Fibroblast of gingiva (primary cell): Measurements from ENCODE around the gene SPACA6.
A peak's percentile ranks its signal among the peaks of the same experiment; 100 is the strongest.
"Not testable (repeated sequence)": the region's sequence is repeated elsewhere in the genome, so short reads cannot be mapped to it uniquely, and the experiment has no call there.

ENCODE experiments used
- DNase-seq: peaks from one replicate; pipeline ENCODE4 v3.0.0-alpha.2; 2011; ENCODE audit warnings: low read depth

Gene SPACA6, protein sequence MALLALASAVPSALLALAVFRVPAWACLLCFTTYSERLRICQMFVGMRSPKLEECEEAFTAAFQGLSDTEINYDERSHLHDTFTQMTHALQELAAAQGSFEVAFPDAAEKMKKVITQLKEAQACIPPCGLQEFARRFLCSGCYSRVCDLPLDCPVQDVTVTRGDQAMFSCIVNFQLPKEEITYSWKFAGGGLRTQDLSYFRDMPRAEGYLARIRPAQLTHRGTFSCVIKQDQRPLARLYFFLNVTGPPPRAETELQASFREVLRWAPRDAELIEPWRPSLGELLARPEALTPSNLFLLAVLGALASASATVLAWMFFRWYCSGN

DNA sequence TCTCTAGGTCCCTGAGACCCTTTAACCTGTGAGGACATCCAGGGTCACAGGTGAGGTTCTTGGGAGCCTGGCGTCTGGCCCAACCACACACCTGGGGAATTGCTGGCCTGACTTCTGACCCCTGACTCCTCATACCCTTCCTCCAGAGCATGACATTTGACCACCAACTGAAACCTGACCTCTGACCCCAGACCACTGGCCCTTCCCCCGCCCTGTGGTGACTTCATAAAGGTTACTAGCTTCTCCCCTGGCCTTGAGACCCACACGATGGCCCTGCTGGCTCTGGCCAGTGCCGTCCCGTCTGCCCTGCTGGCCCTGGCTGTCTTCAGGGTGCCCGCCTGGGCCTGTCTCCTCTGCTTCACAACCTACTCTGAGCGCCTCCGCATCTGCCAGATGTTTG is at the start of gene SPACA6:
Gene SPACA6, plus strand, starts transcription at position 71 of the 400 bp plus-strand sequence. Its CDS starts 197 bp downstream, at position 268.
- DNase-seq = no peak

- DNase-seq = no peak
Measured at GRCh38 chr19:51644636-51645271, 48.4 kb upstream of the SPACA6 start.

GRCh38 chr19:51646730-51647129 is 46.4 kb upstream of the SPACA6 start, which contains the start of gene SIGLEC14:
SIGLEC14 (minus strand) TSS chr19:51646825; CDS start chr19:51646759, 66 bp downstream.
- not testable (repeated sequence) for DNase-seq

DNA sequence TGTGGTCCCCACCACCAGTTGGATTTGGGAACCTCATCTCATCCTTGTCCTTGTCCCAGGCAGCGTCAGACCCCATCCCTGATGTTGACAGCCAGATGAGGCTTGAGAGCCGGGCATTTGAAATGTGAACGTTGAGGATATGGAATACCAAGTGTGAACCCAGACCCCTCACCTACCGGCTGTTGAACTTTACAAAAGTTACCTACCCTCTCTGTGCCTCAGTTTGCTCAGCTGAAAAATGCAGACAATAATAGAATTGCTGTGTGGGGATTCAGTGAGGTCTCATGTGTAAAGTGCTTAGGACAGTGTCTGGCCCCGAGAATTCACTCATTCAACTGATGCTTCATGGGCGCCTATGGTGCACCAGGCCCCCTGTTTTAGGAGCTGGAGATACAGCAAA is 45.8 kb upstream of the SPACA6 start:
- DNase-seq = no peak

- DNase-seq = no peak
Measured at GRCh38 chr19:51651216-51651846, 41.8 kb upstream of the SPACA6 start.

DNA sequence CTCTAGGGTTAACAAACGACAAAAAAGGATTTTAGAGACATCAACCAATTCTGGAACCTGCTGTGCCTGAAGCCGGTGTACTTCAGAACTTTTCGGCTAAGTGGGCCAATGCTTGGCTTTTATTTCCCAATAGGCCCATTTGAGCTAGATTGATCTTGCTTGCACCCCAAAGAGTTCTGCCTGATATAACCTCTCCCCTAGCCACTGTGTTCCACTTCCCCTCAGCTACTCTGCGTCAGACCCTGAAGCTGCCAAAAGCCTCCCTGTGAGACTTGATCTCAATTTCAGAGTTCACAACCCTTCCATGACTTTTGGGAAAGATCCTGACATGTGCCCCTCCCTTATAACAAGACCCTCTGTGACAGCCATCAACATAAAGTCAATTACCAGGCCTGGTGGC is 40.9 kb upstream of the SPACA6 start:
- DNase-seq = no peak

GRCh38 chr19:51653162-51653561 is 40.0 kb upstream of the SPACA6 start:
- no peak for DNase-seq

DNA sequence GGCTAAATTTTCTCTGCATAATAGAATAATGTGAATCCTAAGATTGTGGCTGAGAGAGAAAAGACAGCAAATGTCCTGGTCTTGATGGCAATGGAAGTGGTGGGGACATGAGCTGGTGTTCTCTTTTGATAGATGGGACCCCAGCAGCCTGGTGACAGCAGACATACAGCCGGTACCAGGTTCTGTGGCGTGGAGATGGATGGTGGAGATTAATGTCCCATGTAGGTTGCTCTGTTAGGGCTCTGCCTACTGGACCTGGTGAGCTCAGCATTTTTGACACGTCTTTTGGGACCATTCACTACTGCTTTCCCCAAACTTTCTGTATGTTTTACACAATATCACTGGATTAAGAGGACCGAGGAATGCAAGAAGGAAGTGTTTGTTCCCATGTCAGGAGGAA is 38.3 kb upstream of the SPACA6 start:
- no peak for DNase-seq

- peak; percentile 64 for DNase-seq
Measured at GRCh38 chr19:51660975-51661600, 32.0 kb upstream of the SPACA6 start.

DNA sequence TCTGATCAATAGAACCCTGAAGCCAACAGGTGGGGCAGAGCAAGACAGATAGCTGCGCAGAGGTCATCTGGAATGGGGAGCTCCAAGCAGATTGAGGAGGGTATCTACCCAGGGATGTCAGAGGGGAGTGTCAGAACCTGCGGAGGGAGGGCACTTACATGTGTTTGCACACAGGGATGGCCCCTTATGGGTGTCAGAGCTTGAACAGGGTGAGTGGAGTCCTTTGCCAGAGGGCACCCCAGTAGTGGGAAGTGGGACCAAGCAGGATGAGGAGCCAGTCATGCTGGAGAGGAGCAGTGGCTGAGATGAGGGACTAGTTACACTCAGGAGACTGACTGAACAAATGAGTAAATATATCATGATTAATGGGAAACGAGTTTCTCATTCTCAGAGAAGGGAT is 29.5 kb upstream of the SPACA6 start:
- DNase-seq = no peak

GRCh38 chr19:51664131-51664530 is 29.0 kb upstream of the SPACA6 start:
- no peak for DNase-seq

- no peak for DNase-seq
Measured at GRCh38 chr19:51664997-51665396, 28.1 kb upstream of the SPACA6 start.

GRCh38 chr19:51668216-51668615 is 24.9 kb upstream of the SPACA6 start:
- no peak for DNase-seq

DNA sequence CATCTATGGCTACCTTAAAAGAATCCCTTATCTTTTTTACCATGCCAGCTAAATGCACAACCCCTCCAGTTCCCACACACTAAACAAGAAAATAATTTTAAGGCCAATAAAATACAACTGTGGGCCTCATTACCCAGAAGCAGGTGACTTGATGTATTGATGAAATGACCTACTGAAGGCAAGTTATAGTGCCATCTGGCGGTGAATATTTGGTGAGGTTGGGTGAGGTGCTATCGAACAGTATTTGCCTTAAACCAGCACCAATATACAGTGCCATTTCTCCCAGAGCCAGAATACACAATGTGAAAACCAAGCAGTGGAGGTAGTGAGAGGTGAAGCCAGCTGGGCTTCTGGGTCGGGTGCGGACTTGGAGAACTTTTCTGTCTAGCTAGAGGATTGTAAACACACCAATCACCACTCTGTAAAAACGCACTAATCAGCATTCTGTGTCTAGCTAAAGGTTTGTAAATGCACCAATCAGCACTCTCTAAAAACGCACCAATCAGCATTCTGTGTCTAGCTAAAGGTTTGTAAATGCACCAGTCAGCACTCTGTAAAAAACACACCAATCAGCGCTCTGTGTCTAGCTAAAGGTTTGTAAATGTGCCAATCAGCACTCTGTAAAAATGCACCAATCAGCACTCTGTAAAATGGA is 17.1 kb upstream of the SPACA6 start:
- peak; percentile 15 for DNase-seq

GRCh38 chr19:51676566-51677083 is 16.5 kb upstream of the SPACA6 start:
- DNase-seq = no peak

DNA sequence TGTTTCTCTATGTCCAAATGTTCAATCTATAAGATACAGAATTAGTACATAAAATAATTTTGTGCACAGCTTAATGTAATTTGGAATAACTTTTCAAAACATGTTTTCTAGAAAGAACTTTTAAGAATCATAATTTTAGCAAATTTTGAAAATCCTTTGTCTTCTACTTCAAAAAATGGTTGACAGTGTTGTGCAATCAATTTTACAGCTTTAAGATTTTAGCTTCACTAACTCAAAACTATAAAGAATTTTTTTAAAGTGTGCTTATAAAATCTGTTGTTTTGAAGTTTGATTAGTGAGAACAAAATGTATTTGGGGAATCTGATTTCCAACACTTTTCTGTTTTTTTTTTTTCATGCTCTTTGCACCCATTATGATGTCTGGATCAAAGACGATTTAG is 12.7 kb upstream of the SPACA6 start:
- DNase-seq = no peak

- DNase-seq = no peak
Measured at GRCh38 chr19:51681286-51681941, 11.7 kb upstream of the SPACA6 start.

DNA sequence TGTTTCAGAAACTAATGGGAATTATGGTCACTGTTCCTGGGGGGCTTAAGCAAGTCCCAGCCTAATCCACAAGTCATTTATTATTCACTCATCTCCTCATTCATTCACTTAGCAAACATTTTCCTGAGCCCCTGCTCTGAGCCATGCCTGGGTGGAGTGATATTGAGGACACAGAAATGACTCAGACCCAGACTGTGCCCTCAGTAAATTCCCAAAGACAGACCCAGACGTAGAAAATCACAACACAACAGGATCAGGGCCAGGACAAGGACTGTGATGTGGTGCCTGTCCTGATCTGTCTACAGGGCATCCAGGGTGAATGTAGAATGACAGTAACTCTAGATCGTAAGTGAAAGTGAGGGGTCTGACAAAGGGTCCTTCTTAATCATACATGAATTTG is 7.0 kb upstream of the SPACA6 start:
- DNase-seq = no peak

DNA sequence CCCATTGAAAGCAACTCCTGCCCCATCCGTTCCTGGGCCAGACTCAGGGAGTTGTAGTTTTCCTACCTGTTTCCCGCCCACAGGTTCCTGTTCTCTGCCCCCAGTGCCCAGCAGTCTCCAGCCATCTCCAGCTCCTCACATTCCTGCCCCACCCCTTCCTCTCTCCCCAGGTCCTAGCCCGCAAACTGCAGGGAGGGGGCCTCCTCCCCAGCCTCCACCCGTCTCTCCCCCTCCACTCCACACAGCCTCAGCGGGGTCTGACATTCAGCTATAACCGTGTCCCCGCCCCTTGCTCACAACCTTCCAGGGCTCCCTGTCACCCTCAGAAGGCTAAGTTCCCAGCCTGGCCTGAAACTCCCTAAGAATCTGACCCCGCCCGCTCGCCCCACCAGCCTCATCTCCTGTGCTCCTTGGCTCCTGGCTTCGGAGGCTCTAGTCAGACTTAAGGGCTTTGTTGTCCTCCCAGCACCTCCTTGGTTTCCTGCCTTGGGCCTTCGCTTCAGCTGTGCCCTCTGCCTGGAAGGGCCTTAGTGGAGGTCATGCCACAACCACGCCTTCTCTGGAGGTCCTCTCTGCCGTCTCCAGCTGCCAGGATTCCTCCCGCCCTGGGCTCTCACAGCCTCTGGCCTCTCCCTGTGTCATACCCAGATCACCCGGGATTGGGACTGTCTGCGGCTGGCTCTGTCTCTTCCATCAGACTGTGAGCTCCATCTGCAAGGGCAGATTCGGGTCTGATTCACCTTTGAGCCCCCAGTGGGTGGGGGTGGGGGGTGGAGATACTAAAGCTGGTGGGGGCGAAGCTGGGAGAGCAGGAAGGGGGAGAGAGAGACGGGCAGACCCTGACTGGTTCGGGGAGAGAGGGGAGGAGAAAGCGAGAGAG is 5.1 kb upstream of the SPACA6 start:
- DNase-seq = peak; percentile 70
